Measurements from ENCODE around the gene MYOG. TPM values are rescaled to one million over a fixed set of nuclear protein-coding genes. Genes with fewer than 3 reads are reported as not detected.

Gene MYOG
- total RNA-seq, 1 experiment from 2014 or later: not detected

GRCh38 chr1:203103216-203103615, 17.4 kb upstream of the MYOG start:
- Histone ChIP-seq H3K9me3 (ENCODE audit: control insufficient read depth, low read depth, low read length) (no peaks in the 10 kb centered on the region), H4K20me1 (ENCODE audit: control insufficient read depth, insufficient read depth, insufficient read length) (no peaks in the 10 kb centered on the region), H3K4me2 (ENCODE audit: insufficient read depth, insufficient read length, low read length) (no peak overlapping the region), H3T11ph (ENCODE audit: low read length) (no peak overlapping the region), H3K27ac (ENCODE audit: insufficient read length, low read depth, low read length) (no peak overlapping the region), H3K14ac (ENCODE audit: insufficient read depth, low read length) (no peak overlapping the region), H2BK12ac (ENCODE audit: insufficient read length, low read depth, low read length) (no peak overlapping the region), H3K79me2 (ENCODE audit: insufficient read depth, low read length) (no peaks in the 10 kb centered on the region), H3K18ac (ENCODE audit: insufficient read length, low read depth, low read length) (no peak overlapping the region), H4K5ac (ENCODE audit: insufficient read length, low read depth, low read length) (no peak overlapping the region), H3K4ac (ENCODE audit: low read depth, low read length) (no peak overlapping the region), H2BK20ac (ENCODE audit: low read depth, low read length, poor library complexity, severe bottlenecking) (no peak overlapping the region), H2AFZ (ENCODE audit: low read length) (no peak overlapping the region), H2BK5ac (ENCODE audit: insufficient read length, low read length) (no peak overlapping the region), H3K9ac (ENCODE audit: extremely low read depth, insufficient read length, low read length) (no peak overlapping the region), H3K23ac (ENCODE audit: insufficient read length, low read depth, low read length) (no peak overlapping the region), H3K27me3 (ENCODE audit: insufficient read depth, low read length) (no peaks in the 10 kb centered on the region), H4K91ac (ENCODE audit: insufficient read length, low read depth, low read length) (no peak overlapping the region), H3K23me2 (ENCODE audit: insufficient read length, low read depth, low read length, poor library complexity, severe bottlenecking) (no peaks in the 10 kb centered on the region), H2AK5ac (ENCODE audit: insufficient read length, low read length) (no peak overlapping the region), H3K56ac (ENCODE audit: insufficient read length, low read depth, low read length) (no peak overlapping the region), H2BK120ac (ENCODE audit: low read depth, low read length, poor library complexity, severe bottlenecking) (no peak overlapping the region), H2BK15ac (ENCODE audit: low read depth, low read length) (no peak overlapping the region), H4K8ac (replicated peaks; ENCODE audit: insufficient read length, low read depth, low read length) (no peak overlapping the region), H3K79me1 (ENCODE audit: insufficient read depth, low read depth, low read length, poor library complexity, severe bottlenecking) (no peaks in the 10 kb centered on the region), H3K4me1 (ENCODE audit: insufficient read depth, low read length) (no peaks in the 10 kb centered on the region)
- no peak overlapping the region for H3K27ac Mint-ChIP-seq
- WGBS (ENCODE audit: extremely low coverage, insufficient read length, low lambda C conversion rate): no CpG with 5 or more reads among the region's 4 CpGs
- no peak for DNase-seq
- H3K4me1 Mint-ChIP-seq: no peaks in the 10 kb centered on the region
- no peak overlapping the region for H3K4me3 Mint-ChIP-seq
- H3K27me3 Mint-ChIP-seq (ENCODE audit: low read depth): peaks cover 14% of the 10 kb centered on the region
- H3K9me3 Mint-ChIP-seq: peaks cover 5 to 6% of the 10 kb centered on the region in 2 experiments; a peak in 2 of 5 replicates
- H3K36me3 Mint-ChIP-seq (ENCODE audit: insufficient read depth in 1 of 3, low read depth in 3 of 3): no peaks in the 10 kb centered on the region
- no peak for TF ChIP-seq CTCF (conservative IDR thresholded peaks at IDR 0.05)
